CD4-positive, alpha-beta T cell treated with Interleukin-15 for 4 hours (primary cell): ENCODE results near the gene ANTXRL.
"Not testable (repeated sequence)": the region's sequence is repeated elsewhere in the genome, so short reads cannot be mapped to it uniquely, and the experiment has no call there.

Source experiments
- DNase-seq: peaks from one replicate; pipeline ENCODE4 v3.0.0-alpha.2; 2020; ENCODE audit warnings: low spot score

The ANTXRL gene

DNA sequence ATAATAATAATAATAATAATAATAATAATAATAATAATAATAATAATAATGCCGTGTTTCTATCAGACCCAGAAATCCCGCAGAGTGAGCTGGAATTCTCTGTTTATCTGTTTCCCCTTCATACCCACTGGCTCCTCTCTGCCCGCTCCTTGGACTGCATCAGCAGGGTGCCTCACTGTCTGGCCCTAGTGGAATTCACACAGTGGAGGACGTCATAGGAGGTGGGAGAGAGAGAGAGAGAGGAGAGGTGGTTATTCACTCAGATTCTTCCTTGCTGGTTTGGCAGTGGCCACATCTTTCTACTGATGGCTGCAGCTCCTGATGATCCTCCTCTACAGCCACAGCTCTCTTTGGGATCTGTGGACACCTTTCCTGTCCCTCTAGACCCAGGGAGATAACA lies 78.7 kb downstream of the ANTXRL start:
- not testable (repeated sequence) for DNase-seq

DNA sequence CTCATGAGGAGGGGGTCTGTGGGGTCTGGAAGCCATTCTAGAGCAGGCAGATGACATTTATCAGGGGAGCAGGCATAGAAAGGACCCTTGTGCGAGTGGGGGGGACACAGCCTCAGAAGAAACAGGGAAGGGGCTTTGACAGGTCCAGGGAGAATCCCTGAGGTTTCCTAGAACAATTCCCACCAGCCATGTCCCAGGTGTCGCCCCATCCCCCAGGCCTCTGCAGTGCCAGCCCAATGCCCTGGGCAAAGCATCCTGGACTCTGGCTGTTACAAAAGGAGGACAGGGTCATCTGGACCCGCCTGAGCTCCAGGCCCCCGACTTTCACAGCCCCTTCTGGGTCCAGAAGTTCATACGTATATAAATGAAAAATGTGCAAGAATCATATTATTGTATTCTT lies 80.4 kb downstream of the ANTXRL start:
- DNase-seq, result not testable (repeated sequence)

DNA sequence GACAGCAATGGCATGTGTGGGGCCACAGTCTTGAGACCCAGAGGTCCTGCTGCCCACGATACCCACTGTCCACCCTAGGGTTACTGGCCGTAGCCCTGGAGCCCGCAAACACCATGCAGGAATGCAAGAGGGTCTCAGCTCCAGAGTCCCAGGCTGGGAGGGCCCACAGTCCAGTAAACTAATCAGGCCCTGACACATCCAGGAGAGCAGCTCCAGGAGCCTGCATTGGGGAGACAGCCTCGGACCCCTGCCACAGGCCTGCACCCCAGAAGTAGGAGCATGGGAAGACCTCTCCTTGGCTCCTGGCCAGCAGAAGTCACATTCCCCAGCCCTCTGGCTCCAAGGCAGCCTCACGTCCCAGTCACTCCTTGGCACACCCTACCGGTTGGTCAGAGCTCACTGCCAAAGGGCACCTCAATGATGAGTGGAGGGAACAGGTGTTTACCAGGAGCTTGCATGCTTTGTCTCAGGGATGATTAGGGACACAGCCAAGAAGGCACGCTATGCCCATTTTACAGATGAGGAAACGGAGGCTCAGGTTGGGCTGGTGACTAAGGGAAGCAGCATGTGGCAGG lies 81.0 kb downstream of the ANTXRL start:
- not testable (repeated sequence) for DNase-seq

DNA sequence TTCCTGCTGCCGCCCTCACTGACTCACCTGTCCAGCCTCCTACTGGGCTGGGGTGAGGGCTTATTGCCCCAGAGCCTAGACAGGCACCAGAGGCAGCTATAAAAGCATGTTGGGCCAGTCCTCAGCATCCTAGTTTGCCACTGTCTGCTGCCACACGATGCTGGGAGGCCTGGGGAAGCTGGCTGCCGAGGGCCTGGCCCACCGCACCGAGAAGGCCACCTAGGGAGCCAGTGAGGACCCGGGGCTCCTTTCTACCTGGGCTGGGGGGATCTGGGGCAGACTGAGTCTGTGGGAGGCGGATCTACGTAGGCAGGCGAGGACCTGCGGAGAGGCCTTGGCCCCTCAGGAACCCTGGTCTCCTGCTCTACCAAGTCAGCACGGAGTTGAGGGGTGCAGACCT lies 82.2 kb downstream of the ANTXRL start:
- not testable (repeated sequence) for DNase-seq

DNA sequence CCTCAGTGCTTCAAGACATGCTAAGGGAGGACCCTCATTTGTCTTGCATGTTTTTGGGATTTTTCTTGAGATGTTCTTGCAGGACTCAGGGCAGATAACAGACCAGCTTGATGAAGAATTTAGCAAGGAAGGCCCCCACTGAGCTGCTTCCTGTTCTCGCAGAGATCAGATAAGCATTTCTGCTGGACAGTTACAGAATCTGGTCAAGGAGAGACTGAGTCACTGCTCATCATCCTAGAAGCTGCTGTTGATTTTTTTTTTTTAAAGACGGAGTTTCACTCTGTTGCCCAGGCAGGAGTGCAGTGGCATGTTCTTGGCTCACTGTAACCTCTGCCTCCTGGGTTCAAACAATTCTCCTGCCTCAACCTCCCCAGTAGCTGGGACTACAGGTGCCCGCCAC lies 87.6 kb downstream of the ANTXRL start:
- DNase-seq, result not testable (repeated sequence)

DNA sequence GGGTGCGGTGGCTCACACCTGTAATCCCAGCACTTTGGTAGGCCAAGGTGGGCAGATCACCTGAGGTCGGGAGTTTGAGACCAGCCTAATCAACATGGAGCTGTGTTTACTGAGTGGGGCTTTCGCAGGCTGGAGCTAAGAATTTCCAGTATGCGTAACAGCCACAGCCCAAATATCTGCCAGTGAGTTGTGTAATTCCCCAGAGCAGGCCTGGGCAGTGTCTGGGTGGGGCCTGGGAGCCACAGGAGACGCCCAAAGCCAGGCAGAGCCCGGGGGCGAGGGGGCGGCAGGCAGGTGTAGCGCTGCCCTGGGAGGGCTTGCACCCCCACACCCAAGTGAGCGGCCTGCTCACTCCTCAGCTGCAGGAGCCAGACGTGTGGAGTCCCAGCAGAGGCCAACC lies 88.6 kb downstream of the ANTXRL start, which contains the start of gene ANXA8L1:
Gene ANXA8L1 (plus strand): TSS at position 371 of the 400 bp plus-strand sequence. CDS start 76 bp downstream, outside the sequence.
- DNase-seq, result not testable (repeated sequence)

DNA sequence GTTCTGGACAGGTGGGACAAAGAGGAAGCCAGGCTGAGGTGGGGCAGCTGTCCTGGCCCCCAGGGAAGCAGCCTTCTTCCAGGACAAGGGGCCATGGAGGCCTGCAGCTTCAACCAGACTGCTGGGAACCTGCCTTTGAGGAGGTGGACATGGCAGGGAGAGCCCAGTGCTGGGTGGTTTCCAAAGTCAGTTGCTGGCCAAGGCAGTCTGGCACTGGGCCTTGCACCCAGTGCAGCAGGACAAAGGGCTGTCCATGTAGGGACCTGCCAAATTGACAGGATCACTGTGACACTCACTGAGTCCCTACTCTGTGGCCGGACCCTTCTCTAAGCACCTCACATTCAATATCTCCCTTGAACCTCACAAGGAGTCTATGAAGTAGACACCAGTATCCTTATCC lies 90.2 kb downstream of the ANTXRL start:
- DNase-seq, result not testable (repeated sequence)

DNA sequence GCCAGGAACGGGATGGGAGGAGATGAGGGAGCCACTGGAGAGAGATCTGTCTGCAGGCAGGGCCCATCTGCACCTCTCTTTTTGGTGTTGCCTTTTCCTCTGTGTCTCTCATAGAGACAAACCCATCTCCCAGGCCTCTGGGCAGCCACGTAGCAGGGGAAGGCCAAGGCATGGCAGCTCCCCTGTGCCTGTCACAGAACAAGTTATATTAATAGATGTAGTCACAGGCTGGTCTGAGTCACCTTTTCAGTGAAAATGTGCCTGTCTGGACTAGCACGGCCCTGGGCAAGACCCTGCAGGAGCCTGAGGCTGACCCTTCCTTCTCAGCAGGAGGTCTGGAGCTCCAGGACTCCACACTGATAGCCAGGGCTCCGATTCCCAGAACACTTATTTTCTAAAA lies 90.9 kb downstream of the ANTXRL start:
- not testable (repeated sequence) for DNase-seq

DNA sequence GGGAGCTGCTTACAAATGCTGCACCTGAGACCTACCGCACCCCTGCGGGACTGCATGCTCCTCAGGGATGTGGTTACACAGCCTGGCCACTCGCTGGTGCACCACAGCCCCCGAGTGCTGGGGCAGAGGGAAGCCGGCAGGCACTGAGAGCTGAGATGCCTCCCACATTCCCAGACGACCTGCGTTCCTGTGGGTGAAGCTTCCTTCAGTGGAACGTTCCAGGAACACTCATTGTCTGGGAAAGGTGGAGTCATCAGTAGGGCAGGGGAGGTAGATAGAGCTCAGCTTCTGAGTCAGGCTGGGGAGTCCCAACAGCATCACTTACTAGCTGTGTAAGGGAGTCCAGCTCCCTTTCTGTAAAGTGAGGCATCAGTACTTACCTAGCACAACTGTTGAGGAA lies 91.3 kb downstream of the ANTXRL start:
- not testable (repeated sequence) for DNase-seq

DNA sequence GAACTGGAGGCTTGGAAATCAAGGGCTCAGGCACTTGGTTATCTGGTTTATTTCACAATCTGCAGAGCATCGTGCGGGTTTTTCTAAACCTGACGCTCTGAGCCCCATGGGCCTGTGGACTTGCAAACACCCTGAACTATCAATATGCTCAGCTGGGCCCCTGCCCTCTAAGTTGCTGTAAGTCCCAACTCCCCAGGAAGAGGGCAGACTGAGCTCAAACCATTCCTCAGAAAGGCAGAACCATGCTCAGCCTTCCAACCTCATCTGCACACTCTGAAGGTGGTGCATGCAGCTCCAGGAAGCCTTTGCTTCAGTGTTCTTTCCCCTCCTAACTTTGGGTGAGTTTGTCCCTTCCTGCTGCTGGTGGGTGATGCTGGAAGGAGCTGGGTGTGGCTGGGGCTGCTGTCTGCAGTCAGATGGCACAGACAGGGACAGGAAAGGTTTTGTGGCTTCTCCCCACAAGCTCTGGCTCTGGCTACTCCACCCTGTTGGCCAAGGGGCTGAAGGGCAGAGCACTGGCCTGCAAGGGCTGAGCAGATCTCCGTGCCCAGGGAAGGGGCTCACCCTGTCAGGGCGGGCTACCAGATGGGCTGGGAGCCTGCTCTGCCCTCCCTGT lies 92.5 kb downstream of the ANTXRL start:
- not testable (repeated sequence) for DNase-seq
